GM12878 (cell line): ENCODE measurements around the gene STARD13. TPM values are rescaled to one million over a fixed set of nuclear protein-coding genes. Genes with fewer than 3 reads are reported as not detected.

Source experiments
- ATAC-seq: fragments of 200-7000 bp; cut with Tn5 transposase; 3 replicates; pipeline ENCODE4 v1.9.1; 2020; ENCODE audit warnings: mild to moderate bottlenecking, moderate library complexity
- BruUV-seq: library from RNA; stranded (reverse); fragments of 400-500 nt; replicated peaks from 2 replicates; lab custom pipeline; 2021; lab: Mats Ljungman, UMichigan
- CTCF ChIA-PET: fragments of 300-600 bp; sonication (Branson Sonifier 250); formaldehyde crosslinking; extraction: SDS; loops from one replicate; lab custom pipeline; 2021; ENCODE audit warnings: inconsistent platforms; lab: Yijun Ruan, JAX
- POLR2A ChIA-PET: fragments of 350-600 bp; formaldehyde crosslinking; extraction: SDS; loops from one replicate; lab custom pipeline; 2021; ENCODE audit warnings: inconsistent platforms; lab: Charles Lee
- RAD21 ChIA-PET: fragments of 300-600 bp; sonication (Branson Sonifier 250); formaldehyde crosslinking; loops from one replicate; lab custom pipeline; 2023; ENCODE audit warnings: antibody characterized with exemption; ENCODE audit not compliant: unreplicated experiment; lab: Charles Lee
- SMC1A ChIA-PET: fragments of 300-600 bp; sonication (Branson Sonifier 250); formaldehyde crosslinking; loops from one replicate; lab custom pipeline; 2023; ENCODE audit not compliant: unreplicated experiment, uncharacterized antibody; lab: Charles Lee
- DNase-seq: peaks from one replicate; pipeline ENCODE4 v3.0.0-alpha.2; 2011; ENCODE audit warnings: low read depth, low spot score
- FAIRE-seq: peaks from 3 replicates; lab custom pipeline; 2011; peaks lifted over from hg19 to GRCh38; lab: Jason Lieb, UNC
- H2AFZ ChIP-seq: 2 replicates; pipeline ENCODE4 v1.6.0; 2011; ENCODE audit warnings: low read depth, low read length, control low read depth; ENCODE audit not compliant: control insufficient read depth
- H3K27ac ChIP-seq: 2 replicates; pipeline ENCODE4 v1.5.1; 2011; ENCODE audit warnings: control low read depth; ENCODE audit not compliant: control insufficient read depth, insufficient read depth
- H3K27me3 ChIP-seq, 2 experiments: replicated peaks in 1 of 2; 2 replicates each; pipeline versions ENCODE4 v1.6.0 to v1.6.1; 2011; ENCODE audit warnings: low read length in 1 of 2; ENCODE audit not compliant: control insufficient read depth in 2 of 2, insufficient read depth in 2 of 2
- H3K36me3 ChIP-seq, 2 experiments: 2 replicates each; pipeline ENCODE4 v1.5.1; 2011; ENCODE audit warnings: low read length in 1 of 2; ENCODE audit not compliant: control insufficient read depth in 2 of 2, insufficient read depth in 2 of 2
- H3K4me1 ChIP-seq: 2 replicates; pipeline ENCODE4 v1.6.1; 2011; ENCODE audit warnings: mild to moderate bottlenecking, low read length, moderate library complexity, mixed read lengths; ENCODE audit not compliant: control insufficient read depth, insufficient read depth
- H3K4me2 ChIP-seq: 2 replicates; pipeline ENCODE4 v1.6.0; 2011; ENCODE audit warnings: control low read depth; ENCODE audit not compliant: control insufficient read depth, insufficient read depth
- H3K4me3 ChIP-seq: fragments of 200-600 bp; sonication (generic); 2 replicates; pipeline ENCODE4 v1.5.1; 2016
- H3K79me2 ChIP-seq: 2 replicates; pipeline ENCODE4 v1.6.0; 2011; ENCODE audit warnings: low read length; ENCODE audit not compliant: control insufficient read depth, insufficient read depth
- H3K9ac ChIP-seq: 2 replicates; pipeline ENCODE4 v1.8.0; 2011; ENCODE audit warnings: low read length, control low read depth, mixed read lengths; ENCODE audit not compliant: control insufficient read depth, insufficient read depth
- H3K9me3 ChIP-seq: replicated peaks from 3 replicates; pipeline ENCODE4 v1.5.1; 2011; ENCODE audit warnings: mild to moderate bottlenecking, low read length; ENCODE audit not compliant: control insufficient read depth, insufficient read depth
- H4K20me1 ChIP-seq: 2 replicates; pipeline ENCODE4 v1.6.0; 2011; ENCODE audit not compliant: control insufficient read depth, insufficient read depth
- CBFB ChIP-seq: IDR thresholded peaks from 2 replicates; pipeline ENCODE4 v1.6.1; 2016; ENCODE audit warnings: antibody characterized with exemption, low read depth
- DPF2 ChIP-seq: fragments of 450-650 bp; IDR thresholded peaks from 2 replicates; pipeline ENCODE4 v1.6.1; 2017; ENCODE audit warnings: mild to moderate bottlenecking
- POLR2A ChIP-seq: IDR thresholded peaks from 2 replicates; pipeline ENCODE4 v1.6.1; 2011; ENCODE audit warnings: low read depth, mild to moderate bottlenecking, low read length
- RAD21 ChIP-seq: IDR thresholded peaks from 2 replicates; pipeline ENCODE4 v1.6.1; 2011; ENCODE audit warnings: mild to moderate bottlenecking, low read depth, low read length, moderate library complexity; ENCODE audit not compliant: insufficient read depth
- SMAD1 ChIP-seq: fragments of 450-650 bp; IDR thresholded peaks from 2 replicates; pipeline ENCODE4 v1.6.1; 2018; ENCODE audit warnings: mild to moderate bottlenecking, low read depth; ENCODE audit not compliant: partially characterized antibody
- SMC3 ChIP-seq: IDR thresholded peaks from 2 replicates; pipeline ENCODE4 v1.6.1; 2011; ENCODE audit warnings: low read length, improper control_type of control experiment, borderline replicate concordance
- TARDBP ChIP-seq: IDR thresholded peaks from 2 replicates; pipeline ENCODE4 v1.6.1; 2016; ENCODE audit warnings: borderline replicate concordance
- WGBS: methylation state at CpG from one replicate; pipeline ENCODE4 v1.1.6; 2016; ENCODE audit warnings: low lambda C conversion rate; ENCODE audit not compliant: insufficient replicate concordance, insufficient coverage; ENCODE audit errors: missing lambda C conversion rate; 5-methylcytosine and 5-hydroxymethylcytosine counted together
- in situ Hi-C: fragments of 300-500 bp; cut with MboI; formaldehyde crosslinking; loops from 9 replicates; pipeline ENCODE4 v1.14.3; 2018; ENCODE audit warnings: mixed read lengths
- intact Hi-C: fragments of 100-400 bp; cut with micrococcal nuclease; formaldehyde crosslinking; loops from one replicate; pipeline ENCODE4 v1.14.2; 2022; ENCODE audit not compliant: unreplicated experiment
- polyA plus RNA-seq, 11 experiments: library from polyadenylated mRNA; depleted of rRNA in 4 of 11; unstranded in 6 of 11; stranded (reverse) in 5 of 11; fragments of >200 nt; fragmentation: Nextera tagmentation in 4 of 11; fragmentation: Illumina TruSeq in 1 of 11; extraction: Ambion mirVana in 4 of 11; extraction: Trizol in 1 of 11; gene quantifications; 1 replicate in 1 of 11; 2 replicates in 10 of 11; pipeline versions ENCODE4 v1.2.1 to v1.2.3, GENCODE V29; 2011 to 2016; ENCODE audit warnings: inconsistent platforms in 2 of 11, missing spikeins in 2 of 11, low read depth in 1 of 11
- total RNA-seq, 4 experiments: library from RNA; depleted of rRNA in 3 of 4; stranded (reverse); fragments of >200 nt in 3 of 4; fragmentation: Illumina TruSeq in 1 of 4; extraction: Trizol in 1 of 4; gene quantifications; 2 replicates each; pipeline versions ENCODE4 v1.2.1 to v1.2.3, GENCODE V29; 2013 to 2021
- TF ChIP-seq, protein P1 (sequence below): fragments of 450-650 bp; IDR thresholded peaks from 2 replicates; pipeline ENCODE4 v1.6.1; 2018; ENCODE audit warnings: borderline replicate concordance, mild to moderate bottlenecking; ENCODE audit not compliant: partially characterized antibody
- TF ChIP-seq, protein P2 (sequence below): IDR thresholded peaks from 2 replicates; pipeline ENCODE4 v1.6.1; 2011; ENCODE audit warnings: borderline replicate concordance, low read depth, mild to moderate bottlenecking, moderate library complexity, low read length; ENCODE audit not compliant: insufficient read depth, poor library complexity, severe bottlenecking
- TF ChIP-seq, protein P3 (sequence below): IDR thresholded peaks from 2 replicates; pipeline ENCODE4 v1.6.1; 2012; ENCODE audit warnings: mild to moderate bottlenecking, low read depth, low read length

STARD13 gene
- total and polyA plus RNA-seq, 10 of the 15 experiments (the other 5 are each of a cell fraction or from before 2014, with no cell fraction given), result 4.0 to 41.6 (median 10.1) TPM

DNA sequence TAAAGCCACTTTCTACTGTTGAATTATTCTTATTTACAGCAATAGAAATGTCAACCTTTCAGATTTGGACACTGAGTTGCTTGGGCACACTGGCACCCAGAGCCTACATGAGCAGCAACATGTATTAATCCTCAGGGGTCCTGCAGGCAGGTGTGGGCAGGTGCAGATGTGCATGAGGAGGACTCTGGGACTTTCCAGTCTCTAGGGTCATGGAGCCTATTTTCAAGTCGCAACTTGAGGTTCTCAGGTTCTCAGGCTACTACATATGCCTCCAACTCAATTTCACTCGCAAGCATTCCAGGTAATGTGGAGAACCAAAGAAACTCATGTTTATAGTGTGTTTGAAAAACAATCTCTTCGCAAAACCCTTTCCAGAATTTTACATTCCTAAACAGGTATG, 73.2 kb downstream of the STARD13 start:
- Histone ChIP-seq H3K9me3 (no peaks in the 10 kb centered on the region), H3K4me3 (no peak overlapping the region), H3K36me3 (no peaks in the 10 kb centered on the region), H3K4me1 (peaks cover 5% of the 10 kb centered on the region), H3K4me2 (no peak overlapping the region), H3K9ac (no peak overlapping the region), H2AFZ (no peak overlapping the region), H3K27me3 (no peaks in the 10 kb centered on the region), H3K79me2 (no peaks in the 10 kb centered on the region; the same call in 1 of the 2 replicates), H4K20me1 (no peaks in the 10 kb centered on the region), H3K27ac (no peak overlapping the region)
- 63% methylated on average over 3 of the region's 3 CpGs for WGBS
- BruUV-seq, result no TSS peak
- no peak for FAIRE-seq
- ChIA-PET CTCF (interaction anchor here (1.7 kb wide), 1 partner anchor 28 kb away, joined by 4 read pairs; no protein-coding TSS in a partner anchor), RAD21 (interaction anchor here (0.9 kb wide), 3 partner anchors 10 to 17 kb away, joined by 3 to 4 read pairs (median 3); no protein-coding TSS in a partner anchor), SMC1A (interaction anchor here (0.9 to 2.7 kb wide), 5 partner anchors 8 to 132 kb away, joined by 4 to 12 read pairs (median 4); no protein-coding TSS in a partner anchor), POLR2A (no interaction called here)
- no peak for TF ChIP-seq SMAD1
- TF ChIP-seq DPF2, result no peak
- no peak for TF ChIP-seq CBFB
- TF ChIP-seq RAD21, result no peak
- TF ChIP-seq TARDBP, result no peak
- TF ChIP-seq, protein P1, sequence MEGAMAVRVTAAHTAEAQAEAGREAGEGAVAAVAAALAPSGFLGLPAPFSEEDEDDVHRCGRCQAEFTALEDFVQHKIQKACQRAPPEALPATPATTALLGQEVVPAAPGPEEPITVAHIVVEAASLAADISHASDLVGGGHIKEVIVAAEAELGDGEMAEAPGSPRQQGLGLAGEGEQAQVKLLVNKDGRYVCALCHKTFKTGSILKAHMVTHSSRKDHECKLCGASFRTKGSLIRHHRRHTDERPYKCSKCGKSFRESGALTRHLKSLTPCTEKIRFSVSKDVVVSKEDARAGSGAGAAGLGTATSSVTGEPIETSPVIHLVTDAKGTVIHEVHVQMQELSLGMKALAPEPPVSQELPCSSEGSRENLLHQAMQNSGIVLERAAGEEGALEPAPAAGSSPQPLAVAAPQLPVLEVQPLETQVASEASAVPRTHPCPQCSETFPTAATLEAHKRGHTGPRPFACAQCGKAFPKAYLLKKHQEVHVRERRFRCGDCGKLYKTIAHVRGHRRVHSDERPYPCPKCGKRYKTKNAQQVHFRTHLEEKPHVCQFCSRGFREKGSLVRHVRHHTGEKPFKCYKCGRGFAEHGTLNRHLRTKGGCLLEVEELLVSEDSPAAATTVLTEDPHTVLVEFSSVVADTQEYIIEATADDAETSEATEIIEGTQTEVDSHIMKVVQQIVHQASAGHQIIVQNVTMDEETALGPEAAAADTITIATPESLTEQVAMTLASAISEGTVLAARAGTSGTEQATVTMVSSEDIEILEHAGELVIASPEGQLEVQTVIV, result no peak
- TF ChIP-seq, protein P2, sequence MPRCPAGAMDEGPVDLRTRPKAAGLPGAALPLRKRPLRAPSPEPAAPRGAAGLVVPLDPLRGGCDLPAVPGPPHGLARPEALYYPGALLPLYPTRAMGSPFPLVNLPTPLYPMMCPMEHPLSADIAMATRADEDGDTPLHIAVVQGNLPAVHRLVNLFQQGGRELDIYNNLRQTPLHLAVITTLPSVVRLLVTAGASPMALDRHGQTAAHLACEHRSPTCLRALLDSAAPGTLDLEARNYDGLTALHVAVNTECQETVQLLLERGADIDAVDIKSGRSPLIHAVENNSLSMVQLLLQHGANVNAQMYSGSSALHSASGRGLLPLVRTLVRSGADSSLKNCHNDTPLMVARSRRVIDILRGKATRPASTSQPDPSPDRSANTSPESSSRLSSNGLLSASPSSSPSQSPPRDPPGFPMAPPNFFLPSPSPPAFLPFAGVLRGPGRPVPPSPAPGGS, result no peak
- no peak for TF ChIP-seq POLR2A
- TF ChIP-seq, protein P3, sequence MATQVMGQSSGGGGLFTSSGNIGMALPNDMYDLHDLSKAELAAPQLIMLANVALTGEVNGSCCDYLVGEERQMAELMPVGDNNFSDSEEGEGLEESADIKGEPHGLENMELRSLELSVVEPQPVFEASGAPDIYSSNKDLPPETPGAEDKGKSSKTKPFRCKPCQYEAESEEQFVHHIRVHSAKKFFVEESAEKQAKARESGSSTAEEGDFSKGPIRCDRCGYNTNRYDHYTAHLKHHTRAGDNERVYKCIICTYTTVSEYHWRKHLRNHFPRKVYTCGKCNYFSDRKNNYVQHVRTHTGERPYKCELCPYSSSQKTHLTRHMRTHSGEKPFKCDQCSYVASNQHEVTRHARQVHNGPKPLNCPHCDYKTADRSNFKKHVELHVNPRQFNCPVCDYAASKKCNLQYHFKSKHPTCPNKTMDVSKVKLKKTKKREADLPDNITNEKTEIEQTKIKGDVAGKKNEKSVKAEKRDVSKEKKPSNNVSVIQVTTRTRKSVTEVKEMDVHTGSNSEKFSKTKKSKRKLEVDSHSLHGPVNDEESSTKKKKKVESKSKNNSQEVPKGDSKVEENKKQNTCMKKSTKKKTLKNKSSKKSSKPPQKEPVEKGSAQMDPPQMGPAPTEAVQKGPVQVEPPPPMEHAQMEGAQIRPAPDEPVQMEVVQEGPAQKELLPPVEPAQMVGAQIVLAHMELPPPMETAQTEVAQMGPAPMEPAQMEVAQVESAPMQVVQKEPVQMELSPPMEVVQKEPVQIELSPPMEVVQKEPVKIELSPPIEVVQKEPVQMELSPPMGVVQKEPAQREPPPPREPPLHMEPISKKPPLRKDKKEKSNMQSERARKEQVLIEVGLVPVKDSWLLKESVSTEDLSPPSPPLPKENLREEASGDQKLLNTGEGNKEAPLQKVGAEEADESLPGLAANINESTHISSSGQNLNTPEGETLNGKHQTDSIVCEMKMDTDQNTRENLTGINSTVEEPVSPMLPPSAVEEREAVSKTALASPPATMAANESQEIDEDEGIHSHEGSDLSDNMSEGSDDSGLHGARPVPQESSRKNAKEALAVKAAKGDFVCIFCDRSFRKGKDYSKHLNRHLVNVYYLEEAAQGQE, result no peak
- no peak for TF ChIP-seq SMC3
- in situ Hi-C loops, result no loop called here
- DNase-seq, result no peak
- intact Hi-C loops, result no loop called here
- ATAC-seq, result no peak
